K562 treated with DMSO at 1 percent for 24 hours (cell line): ENCODE data around the gene UBL4A. TPM values are rescaled to one million over a fixed set of nuclear protein-coding genes. Genes with fewer than 3 reads are reported as not detected.

Source experiments
- total RNA-seq: library from RNA; unstranded; fragments of 300-600 nt; gene quantifications from 2 replicates; pipeline ENCODE4 v1.2.3, GENCODE V29; 2022; ENCODE audit warnings: low read depth; ENCODE audit not compliant: insufficient read depth

UBL4A gene
- 85.5 and 100 TPM in 2 replicates for total RNA-seq

GRCh38 chrX:154486396-154487207 is at the start of gene UBL4A:
Gene UBL4A (minus strand): TSS chrX:154486615. CDS start chrX:154486584, 31 bp downstream.

GRCh38 chrX:154515966-154516655 is 29.7 kb upstream of the UBL4A start, which contains the start of gene FAM3A:
Gene FAM3A (minus strand): TSS chrX:154516232. CDS start chrX:154515772, 460 bp downstream.

GRCh38 chrX:154490414-154491083 is 4.1 kb upstream of the UBL4A start, which contains the start of gene SLC10A3:
Gene SLC10A3 (minus strand): TSS chrX:154490629. CDS start chrX:154488940, 1,689 bp downstream.

GRCh38 chrX:154478728-154479622 is 7.4 kb downstream of the UBL4A start, which contains the start of gene LAGE3:
Gene LAGE3 (minus strand): TSS chrX:154479281. CDS start chrX:154478915, 366 bp downstream.

GRCh38 chrX:154458116-154458953 is 28.1 kb downstream of the UBL4A start, which contains the start of gene PLXNA3:
Gene PLXNA3 (plus strand): TSS chrX:154458281. CDS start chrX:154460184, 1,903 bp downstream.

GRCh38 chrX:154443992-154444754 is 42.2 kb downstream of the UBL4A start, which contains the start of gene FAM50A:
Gene FAM50A (plus strand): TSS chrX:154444141. CDS start chrX:154444236, 95 bp downstream.

GRCh38 chrX:154436983-154437752 is 49.2 kb downstream of the UBL4A start, which contains the start of gene GDI1:
Gene GDI1 (plus strand): TSS chrX:154437154. CDS start chrX:154437255, 101 bp downstream.

Other genes with a start within 250 kb of the UBL4A start
- not detected in 2 replicates for gene OPN1MW3, start 229.0 kb downstream of the UBL4A start, total RNA-seq
- not detected in 2 replicates for gene TEX28, start 191.5 kb downstream of the UBL4A start, total RNA-seq
- gene TKTL1, start 190.8 kb downstream of the UBL4A start, total RNA-seq = 2.7 and 2.9 TPM in 2 replicates
- gene FLNA, start 112.0 kb downstream of the UBL4A start, total RNA-seq = 439 and 455 TPM in 2 replicates
- 91.3 and 103 TPM in 2 replicates for gene EMD, start 107.3 kb downstream of the UBL4A start, total RNA-seq
- 11,901 and 12,258 TPM in 2 replicates for gene RPL10, start 88.2 kb downstream of the UBL4A start, total RNA-seq
- gene DNASE1L1, start 77.4 kb downstream of the UBL4A start, total RNA-seq = 33.9 and 36.1 TPM in 2 replicates
- gene TAFAZZIN, start 75.1 kb downstream of the UBL4A start, total RNA-seq = 50.3 and 60.2 TPM in 2 replicates
- 233 TPM in 2 replicates for gene ATP6AP1, start 57.9 kb downstream of the UBL4A start, total RNA-seq
- 124 and 126 TPM in 2 replicates for gene GDI1, start 49.5 kb downstream of the UBL4A start, total RNA-seq
- gene FAM50A, start 42.5 kb downstream of the UBL4A start, total RNA-seq = 212 and 228 TPM in 2 replicates
- 9.9 and 11.4 TPM in 2 replicates for gene PLXNA3, start 28.3 kb downstream of the UBL4A start, total RNA-seq
- 276 and 296 TPM in 2 replicates for gene LAGE3, start 7.3 kb downstream of the UBL4A start, total RNA-seq
- 53.6 and 59.5 TPM in 2 replicates for gene SLC10A3, start 4.0 kb upstream of the UBL4A start, total RNA-seq
- 134 and 149 TPM in 2 replicates for gene FAM3A, start 29.6 kb upstream of the UBL4A start, total RNA-seq
- gene G6PD, start 60.2 kb upstream of the UBL4A start, total RNA-seq = 279 and 293 TPM in 2 replicates
- 61.0 and 63.2 TPM in 2 replicates for gene IKBKG, start 61.0 kb upstream of the UBL4A start, total RNA-seq
- not detected in 2 replicates for gene CTAG1A, start 98.5 kb upstream of the UBL4A start, total RNA-seq
- not detected in 2 replicates for gene CTAG1B, start 132.7 kb upstream of the UBL4A start, total RNA-seq
- 37.7 and 42.0 TPM in 2 replicates for gene CTAG2, start 167.0 kb upstream of the UBL4A start, total RNA-seq